HG02571 (cell line): Measurements from ENCODE around the gene DCLK2.

Source experiments
- ATAC-seq: cut with Tn5 transposase; IDR thresholded peaks from one replicate; pipeline ENCODE4 v1.9.1; 2021; ENCODE audit warnings: mild to moderate bottlenecking, moderate library complexity; ENCODE audit not compliant: unreplicated experiment

The DCLK2 gene

DNA sequence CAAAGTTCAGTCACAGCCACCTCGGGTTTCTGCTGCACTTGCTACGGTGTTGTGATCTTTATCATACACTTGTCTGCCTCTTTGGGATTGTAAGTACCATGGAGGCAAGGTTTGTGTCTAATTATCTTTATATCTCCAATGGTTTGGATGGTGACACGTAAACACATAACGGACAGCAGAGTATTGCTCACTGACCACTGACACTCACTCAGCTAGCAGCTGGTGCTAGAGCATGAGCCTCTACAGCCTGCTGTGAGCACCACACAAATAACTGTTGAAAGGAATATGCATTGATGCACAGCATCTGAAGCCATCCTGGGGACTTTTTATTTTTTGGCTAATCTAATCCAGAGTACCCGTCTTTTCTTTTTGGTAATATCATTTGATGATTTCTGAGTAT is 156.0 kb downstream of the DCLK2 start:
- ATAC-seq, result no peak

DNA sequence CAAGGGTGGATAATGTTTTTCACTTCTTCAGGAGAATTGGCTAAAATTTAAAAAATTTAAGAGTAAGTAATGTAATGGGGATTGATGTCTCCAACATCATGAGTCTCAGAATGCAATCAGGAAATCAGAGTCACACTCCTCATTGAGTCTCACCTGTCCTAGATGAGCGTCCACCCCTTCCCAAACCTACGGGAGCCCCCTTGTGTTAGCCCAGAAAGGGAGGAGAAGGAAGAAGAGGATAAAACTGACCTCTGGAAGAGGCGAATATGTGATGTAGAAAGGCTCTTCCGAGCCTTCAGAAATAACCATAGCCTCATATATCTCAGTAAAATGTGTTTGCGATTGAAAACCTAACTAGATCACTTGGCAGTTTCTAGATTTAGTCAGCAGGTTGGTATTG is 157.1 kb downstream of the DCLK2 start:
- no peak for ATAC-seq

DNA sequence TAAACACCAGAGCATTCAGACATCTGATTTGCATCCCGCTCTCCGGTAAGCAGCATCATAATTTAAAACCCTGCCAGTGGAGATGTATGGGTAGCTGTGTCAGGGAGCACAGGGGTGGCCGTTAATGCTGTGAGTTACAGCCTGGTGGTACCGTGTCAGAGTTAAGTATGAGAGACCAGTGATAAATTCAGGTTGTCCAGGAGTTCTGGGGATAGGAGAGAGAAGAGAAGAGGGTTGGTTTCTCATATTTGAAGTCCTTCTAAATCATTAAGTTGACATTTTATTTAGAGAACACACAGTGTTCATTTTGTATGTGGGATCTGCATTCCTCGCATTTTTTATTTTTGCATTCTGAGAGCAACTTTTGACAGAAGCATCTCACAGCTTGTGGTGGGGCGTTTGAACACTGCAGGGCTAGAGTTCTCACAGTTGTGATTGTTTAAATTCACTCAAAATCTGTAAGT is 157.6 kb downstream of the DCLK2 start:
- no peak for ATAC-seq

DNA sequence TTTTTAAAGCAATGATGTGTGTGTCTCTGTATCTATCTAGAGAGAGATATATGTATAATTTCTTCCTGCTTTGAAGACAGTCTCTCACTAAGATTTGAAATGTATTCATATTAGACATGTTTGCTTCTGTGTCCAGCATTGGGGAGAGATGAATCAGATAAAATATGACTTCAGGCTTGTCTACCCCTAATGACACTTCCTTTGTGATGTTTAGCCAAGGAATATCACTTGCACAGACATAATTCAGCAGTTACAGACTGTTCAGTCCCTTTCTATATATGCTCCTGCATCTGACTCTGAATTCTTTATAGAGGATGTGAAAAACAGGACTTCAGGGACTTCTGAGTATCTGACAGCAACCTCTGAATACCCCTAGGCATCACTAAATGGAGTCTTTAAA is 158.4 kb downstream of the DCLK2 start:
- no peak for ATAC-seq

DNA sequence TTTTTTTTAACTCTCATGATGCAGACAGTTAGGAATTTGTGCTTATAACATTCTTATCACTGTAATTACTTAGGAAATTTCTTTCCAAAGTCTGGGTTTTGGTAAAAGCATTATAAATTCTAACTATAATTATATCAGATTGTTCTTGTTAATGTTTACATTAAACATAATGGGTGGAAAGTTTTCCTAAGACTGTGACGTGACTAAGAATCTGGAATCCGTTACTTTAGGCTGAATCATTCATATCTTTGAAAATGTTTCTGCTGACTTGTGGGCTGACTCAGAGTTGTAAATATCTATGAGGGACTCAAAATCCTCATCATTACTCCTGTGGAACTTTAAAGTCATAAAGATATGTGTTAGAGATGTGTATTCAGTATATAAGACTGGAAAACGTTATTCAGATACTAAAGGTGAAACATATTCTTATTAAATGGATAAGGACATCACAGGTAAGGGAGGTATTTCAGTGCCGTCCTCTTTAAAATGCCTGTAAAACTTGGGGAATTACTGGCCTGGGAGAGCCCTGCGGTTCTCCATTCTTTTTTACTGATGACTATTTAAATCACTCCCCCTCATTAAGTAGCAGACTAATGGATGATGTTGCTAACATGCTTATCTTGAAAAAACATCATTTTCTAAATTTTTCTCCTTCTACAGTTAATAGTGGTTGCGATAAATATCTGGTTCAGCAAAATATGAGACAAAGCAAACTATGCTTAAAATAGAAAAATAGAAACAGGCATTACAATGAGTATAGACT is 159.0 kb downstream of the DCLK2 start:
- ATAC-seq, result no peak

DNA sequence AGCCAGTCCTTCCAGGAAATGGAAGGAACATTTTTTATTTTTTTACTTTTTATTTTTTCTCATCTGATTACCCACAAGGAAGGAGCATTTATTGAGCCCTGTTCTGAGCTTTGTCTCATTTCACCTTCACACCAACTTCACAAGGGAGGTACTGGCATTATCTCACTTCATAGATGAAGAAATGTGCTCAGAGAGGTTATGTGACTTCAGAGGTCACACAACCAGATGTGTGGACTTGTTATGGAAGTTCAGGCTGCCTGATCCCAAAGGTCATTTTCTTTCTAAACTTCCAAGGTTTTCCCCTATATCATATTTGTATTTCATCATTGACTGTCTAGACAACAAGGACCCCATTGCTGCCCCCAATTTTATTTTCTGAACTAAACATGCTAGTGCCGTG is 160.3 kb downstream of the DCLK2 start:
- ATAC-seq, result no peak

DNA sequence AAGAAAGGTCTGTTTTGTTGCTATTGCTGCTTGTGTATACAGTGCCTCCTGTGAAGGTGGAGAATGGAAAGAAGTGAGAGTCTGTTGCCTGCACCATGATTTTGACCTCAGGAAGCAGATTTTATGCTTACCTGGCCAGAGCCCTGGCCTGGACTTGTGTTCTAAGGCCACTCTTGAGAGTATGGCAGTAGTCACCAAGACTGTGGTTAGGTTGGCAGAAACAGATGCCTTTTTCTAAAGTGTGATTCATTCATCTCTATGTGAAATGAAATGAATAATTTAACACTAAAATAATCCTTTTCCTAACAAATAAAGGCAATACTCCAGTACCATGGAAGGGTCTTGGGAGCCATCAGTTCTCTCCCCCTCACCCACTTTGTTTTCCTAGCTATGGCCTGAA is 161.8 kb downstream of the DCLK2 start:
- no peak for ATAC-seq

DNA sequence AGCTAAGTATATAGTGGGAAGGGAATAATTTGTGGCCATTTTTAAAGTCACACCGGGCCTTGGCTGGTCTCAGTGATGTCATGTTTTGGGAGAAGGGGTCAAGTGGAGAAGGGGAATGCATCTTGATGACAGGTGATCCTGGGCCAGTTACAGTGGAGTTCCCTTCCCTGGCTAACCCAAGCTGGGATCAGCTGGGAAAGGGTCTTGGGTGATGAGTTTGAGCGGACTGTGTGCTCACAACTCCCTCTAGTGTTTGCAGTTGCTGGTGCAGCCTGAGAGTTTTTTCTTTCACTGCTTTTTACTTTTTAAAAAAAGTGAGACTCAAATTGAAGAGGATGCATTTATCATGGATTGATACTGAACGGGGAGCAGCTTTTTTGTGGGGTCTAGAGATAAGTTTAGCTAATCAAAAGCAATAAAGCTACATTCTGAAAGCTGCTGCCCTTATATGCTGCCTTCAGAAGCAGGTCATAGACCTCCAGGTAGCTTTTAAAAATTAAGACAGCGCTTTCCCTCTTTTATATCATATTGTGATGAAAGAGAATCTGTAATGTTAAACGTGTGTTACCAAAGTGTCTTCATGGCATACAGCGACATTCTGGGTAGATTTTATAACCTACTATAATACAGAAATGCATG is 164.7 kb downstream of the DCLK2 start:
- ATAC-seq, result no peak

DNA sequence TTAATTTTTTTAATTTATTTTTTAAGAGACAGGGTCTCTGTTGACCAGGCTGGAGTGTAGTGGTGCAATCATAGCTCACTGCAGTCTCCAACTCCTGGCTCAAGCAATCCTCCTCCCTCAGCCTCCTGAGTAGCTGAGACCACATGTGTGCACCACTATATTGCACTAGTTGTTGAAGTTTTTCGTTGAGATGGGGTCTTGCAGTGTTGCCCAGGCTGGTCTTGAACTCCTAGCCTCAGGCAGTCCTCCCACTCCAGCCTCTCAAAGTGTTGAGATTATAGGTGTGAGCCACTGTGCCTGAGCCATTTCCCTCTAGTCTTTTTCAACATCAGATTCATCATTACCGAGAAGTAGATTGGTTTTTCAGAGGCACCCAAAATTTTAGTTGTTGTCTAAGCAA is 165.7 kb downstream of the DCLK2 start:
- ATAC-seq, result no peak

DNA sequence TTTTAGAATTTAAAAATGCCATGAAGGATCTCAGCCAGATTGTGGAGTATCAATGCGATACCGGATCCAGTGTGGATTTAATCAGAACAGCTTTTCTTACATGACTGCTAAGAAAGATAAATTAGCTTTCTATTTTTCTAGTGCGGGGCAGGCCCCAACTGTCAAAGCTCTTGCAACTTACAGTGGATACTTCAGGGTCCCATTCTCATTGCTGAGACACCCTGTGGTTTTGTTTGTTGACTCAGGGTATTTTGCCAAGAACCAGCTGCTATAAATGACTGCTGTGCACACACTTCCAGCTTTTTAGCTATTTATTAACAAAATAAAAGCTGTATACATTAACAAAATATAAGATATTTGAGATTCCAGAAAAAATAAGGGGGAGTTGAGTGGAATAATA is 166.4 kb downstream of the DCLK2 start:
- no peak for ATAC-seq

DNA sequence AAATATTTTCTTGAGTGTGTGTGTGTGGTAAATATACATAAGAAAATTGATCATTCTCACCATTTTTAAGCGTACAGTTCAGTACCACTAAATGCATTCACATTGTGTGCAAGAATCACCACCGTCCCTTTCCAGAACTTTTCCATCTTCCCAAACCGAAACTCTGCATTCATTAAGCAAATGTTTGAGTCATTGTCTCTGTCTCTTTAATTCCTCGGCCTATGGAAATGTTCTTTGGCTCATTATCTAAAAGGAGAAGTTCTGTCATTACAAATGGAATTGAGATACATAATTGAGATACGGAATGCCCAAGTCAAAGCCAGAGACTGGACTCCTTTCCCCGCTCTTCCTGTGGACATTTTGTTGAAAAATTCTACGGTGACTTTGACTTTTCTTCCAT is 168.9 kb downstream of the DCLK2 start:
- ATAC-seq, result no peak

DNA sequence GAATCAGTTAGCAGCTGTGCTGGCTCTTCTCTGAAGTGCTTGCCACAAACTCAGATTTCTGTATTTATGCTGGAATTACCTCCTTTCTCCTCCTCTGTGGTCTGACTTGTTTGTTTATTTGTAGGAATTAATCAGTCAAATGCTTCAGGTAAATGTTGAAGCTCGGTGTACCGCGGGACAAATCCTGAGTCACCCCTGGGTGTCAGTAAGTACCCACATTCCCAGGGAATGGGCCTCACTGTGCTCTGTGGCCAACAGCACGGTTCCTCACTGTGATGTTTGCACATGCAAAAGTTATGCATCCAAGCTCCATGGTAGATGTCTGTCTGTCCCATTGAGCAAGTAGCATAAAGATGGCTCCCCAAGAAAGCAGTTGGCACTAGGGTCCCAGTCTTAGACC is 169.9 kb downstream of the DCLK2 start:
- ATAC-seq, result no peak

DNA sequence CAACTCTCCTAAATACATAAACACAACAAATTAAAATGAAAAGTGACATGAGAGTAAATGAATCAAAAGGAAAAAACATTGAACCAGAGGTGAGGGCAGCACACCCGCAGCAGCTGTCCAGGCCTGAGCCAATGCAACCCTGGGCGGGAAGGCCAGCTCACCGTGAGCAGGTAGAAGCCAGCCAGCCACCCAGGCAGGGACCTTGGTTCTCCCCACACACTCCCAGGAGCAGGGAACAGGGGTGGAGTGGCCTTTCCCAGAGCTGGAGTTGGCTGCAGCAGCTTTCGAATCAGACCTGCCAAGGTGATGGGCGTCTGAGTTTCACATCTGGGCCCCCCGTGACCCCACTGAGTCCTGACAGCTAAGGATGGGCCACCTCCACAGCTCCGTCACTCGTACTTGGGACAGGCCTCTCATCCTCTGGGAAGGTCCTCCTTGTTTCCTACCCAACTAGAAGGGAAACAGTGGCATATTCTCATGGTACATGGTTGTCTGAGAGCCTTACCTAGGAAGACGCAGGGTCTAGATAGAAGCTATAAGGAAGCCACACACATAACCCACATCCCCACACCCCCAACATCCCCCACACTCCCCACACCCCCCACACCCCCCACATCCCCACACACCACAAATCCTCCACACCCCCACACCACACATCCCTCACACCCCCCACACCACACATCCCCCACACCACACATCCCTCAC is 172.2 kb downstream of the DCLK2 start:
- ATAC-seq, result no peak

DNA sequence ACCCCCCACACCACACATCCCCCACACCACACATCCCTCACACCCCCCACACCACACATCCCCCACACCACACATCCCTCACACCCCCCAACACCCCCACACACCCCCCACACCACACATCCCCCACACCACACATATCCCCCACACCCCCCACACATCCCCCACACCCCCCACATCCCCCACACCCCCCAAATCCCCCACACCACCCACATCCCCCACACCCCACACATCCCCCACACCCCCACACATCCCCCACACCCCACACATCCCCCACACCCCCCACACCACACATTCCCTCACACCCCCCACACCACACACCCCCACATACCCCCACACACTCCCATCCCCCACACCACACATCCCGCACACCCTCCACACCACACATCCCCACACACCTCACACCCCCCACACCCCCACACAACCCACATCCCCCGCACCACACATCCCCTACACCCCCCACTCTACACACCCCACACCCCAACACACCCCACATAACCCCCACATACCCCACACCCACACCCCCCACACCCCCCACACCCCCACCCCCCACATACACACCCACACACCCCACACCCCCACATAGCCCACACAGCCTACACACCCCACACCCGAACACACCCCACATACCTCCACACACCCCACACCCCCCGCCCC is 172.9 kb downstream of the DCLK2 start:
- ATAC-seq, result no peak

DNA sequence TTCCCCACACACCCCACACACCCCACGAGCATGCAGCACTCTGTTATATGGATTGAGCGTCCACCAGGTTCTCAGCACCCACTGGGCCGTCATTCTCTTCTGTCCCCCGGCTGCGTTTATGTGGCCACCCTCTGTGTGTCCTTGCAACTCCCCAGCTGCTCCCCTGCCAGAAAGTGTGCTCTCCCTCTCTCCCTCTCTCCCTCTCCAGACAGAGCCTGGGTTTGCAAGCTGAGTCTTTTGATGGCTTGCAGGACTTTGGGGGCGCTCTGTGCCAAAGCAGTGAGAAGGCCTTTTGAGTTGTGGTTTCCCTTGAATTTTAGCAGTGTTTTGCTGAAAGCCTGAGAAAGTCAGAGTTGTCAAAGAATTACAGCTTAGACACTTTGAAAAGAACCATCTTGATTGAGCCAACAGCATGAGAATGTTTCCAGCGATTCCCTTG is 173.5 kb downstream of the DCLK2 start:
- ATAC-seq, result no peak

DNA sequence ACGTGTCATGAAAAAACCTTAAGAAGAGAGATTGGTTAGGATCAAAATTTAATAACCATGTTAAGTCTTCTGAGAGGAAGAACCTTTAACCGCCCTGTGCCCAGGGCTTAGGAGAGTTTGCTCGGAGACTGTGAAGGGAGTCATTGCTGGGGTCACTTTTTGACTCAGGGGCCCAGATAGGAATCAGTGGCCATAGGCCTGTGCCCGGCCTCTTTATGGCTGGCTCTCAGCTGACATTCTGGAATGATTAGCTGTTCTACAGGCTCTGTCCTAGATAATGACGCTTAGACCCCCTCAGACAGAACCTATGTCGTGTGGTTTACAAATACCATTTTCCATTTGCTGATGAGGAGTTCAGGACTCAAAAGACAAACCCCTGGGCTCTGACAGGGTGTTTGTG is 174.1 kb downstream of the DCLK2 start:
- no peak for ATAC-seq

DNA sequence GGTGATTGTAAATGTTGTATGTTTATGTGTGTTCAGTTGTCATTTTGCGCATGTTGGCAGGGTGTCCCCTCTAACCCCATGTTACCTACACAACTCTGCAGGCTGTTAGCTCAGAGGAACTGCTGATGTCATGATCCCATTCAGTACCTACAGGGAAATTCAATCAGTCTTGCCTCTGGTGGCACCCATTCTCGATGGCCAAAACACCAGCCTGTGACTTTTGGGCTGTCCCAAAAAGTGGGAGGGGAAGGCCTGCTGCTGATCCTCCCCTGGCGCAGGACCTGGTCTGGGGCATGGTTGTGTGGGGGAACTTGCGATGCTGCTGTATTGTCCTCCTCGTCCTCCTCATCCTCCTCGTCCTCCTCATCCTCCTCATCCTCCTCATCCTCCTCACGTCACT is 174.5 kb downstream of the DCLK2 start:
- ATAC-seq, result no peak

DNA sequence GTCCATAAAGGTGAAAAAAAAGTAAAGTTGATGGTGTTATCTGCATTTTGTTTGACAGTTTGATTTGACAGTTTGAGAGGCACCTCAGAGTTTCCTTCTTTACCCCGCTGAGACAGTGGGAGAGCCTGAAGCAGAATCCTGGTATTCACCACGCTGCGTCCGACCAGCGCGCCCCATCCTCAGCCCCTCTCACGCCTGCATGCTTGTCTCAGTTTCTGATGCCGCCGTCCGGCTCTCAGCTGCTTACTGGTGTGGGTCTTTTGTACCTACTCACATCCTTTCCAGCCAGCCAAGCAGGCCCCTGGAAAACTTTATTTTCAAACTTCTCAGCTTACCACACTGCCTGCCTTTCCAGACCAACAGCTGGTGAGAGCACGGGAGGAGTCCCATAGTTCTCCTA is 175.2 kb downstream of the DCLK2 start:
- ATAC-seq, result no peak

DNA sequence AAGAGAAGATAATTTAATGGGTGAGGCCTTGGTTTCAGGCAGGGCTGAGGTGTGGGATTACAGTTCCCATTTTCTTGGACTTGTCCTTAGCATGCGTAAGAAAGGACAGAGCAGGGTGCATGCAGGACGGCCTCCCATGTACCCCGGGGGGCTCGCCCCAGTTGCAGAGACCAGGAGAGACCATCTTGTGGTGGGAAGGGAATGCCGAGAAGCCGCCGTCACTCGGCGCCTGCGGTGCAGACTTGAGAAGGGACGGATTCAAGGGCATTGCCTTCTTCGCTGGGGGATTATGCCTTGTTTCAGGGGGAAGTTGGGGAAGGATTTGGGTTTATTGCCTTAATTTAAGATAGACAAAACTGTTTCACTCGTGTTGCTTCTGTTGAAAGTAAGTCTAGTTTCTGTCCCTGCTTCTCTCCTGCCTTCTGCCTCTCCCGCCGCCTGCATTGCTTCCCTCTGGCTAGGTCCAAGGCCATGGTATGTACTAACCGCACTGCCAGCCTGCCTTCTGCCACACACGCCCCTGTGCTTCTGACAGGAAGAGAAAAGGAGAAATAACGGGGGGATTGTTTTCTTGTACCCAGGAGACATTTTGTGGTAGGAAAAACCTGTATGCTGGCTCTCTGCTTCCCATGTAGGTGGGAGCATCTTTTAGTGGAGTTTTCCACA is 175.9 kb downstream of the DCLK2 start:
- no peak for ATAC-seq

DNA sequence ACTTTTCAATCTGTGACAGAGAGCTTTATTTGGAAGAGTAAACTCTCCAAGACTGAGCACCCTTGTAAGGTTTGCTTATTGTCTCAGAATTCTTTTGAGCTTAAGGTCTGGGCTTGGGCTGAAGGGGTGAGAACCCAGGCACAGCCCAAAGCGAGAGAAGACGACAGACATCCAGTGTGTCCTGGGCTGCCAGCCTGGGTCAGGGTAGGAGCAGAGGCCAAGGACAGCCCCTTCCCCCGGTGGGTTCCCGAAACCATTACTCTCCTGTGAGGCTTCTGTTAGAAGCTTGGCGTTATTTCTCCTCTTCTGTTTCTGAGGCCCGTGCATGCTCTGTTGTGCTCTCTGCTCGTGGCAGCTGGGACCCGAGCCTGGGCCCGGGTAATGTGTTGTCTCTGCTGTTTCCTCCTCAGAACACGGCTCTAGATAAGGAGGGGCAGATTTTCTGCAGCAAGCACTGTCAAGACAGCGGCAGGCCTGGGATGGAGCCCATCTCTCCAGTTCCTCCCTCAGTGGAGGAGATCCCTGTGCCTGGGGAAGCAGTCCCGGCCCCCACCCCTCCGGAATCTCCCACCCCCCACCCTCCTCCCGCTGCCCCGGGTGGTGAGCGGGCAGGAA is 177.5 kb downstream of the DCLK2 start:
- ATAC-seq, result no peak

DNA sequence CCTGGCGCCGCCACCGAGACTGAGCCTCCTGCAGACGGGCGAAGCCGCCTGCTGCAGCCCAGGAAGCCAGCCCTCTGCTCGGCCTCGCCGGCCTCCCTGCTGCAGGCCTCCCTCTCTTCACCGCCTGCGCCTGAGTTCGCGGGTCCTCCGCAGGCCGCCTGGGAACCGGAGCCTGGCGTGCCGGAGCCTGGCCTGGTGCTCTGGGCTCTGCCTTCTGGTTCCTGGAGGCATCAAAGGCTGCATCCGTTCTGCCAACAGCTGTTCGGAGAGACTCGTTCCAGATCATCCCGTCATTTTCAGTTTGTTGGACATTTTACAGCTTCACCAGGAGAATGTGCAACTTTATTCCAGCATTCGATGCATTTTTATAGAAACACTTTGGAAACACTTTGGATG is 178.0 kb downstream of the DCLK2 start:
- no peak for ATAC-seq
